ENCODE data around the gene S100A3. TPM values are rescaled to one million over a fixed set of nuclear protein-coding genes. Genes with fewer than 3 reads are reported as not detected.

Gene S100A3
- total RNA-seq, 1 experiment from 2014 or later: 0.33 TPM

- no peak for TF ChIP-seq FOXP4 (CRISPR knock-in tag; IDR thresholded peaks at IDR 0.05)
- no peak for TF ChIP-seq ZNF425 (CRISPR knock-in tag; conservative IDR thresholded peaks at IDR 0.05)
These were observed 811 bp upstream of the S100A3 start (continued) for GRCh38 chr1:153549741-153550397.

GRCh38 chr1:153547560-153548551, 1.2 kb downstream of the S100A3 start:
- H3K27ac Mint-ChIP-seq: no peak overlapping the region
- POLR2A ChIA-PET: no interaction called here

More at GRCh38 chr1:153547560-153548551, 1.2 kb downstream of the S100A3 start:
- Mint-ChIP-seq H3K4me3 (no peak overlapping the region), H3K36me3 (no peaks in the 10 kb centered on the region; the same call in 1 of the 2 replicates), H3K9me3 (no peaks in the 10 kb centered on the region), H3K4me1 (peaks cover 67% of the 10 kb centered on the region), H3K27me3 (ENCODE audit: low read depth) (no peaks in the 10 kb centered on the region; the same call in 1 of the 2 replicates)
- CTCF ChIA-PET: interaction anchor here (0.6 to 5.3 kb wide), 9 partner anchors 10 to 86 kb away, joined by 3 to 50 read pairs (median 4); partner anchors contain the start of genes CHTOP, S100A13 and S100A6
- DNase-seq (ENCODE audit: low spot score) (no peak), ATAC-seq (no peak)
- TF ChIP-seq ZNF512 (CRISPR knock-in tag; IDR thresholded peaks at IDR 0.05; ENCODE audit: borderline replicate concordance): no peak
- TF ChIP-seq ZBTB21 (CRISPR knock-in tag; IDR thresholded peaks at IDR 0.05; ENCODE audit: borderline replicate concordance): no peak
- TF ChIP-seq CREB1 (CRISPR knock-in tag; IDR thresholded peaks at IDR 0.05): no peak
- TF ChIP-seq ZNF281 (CRISPR knock-in tag; IDR thresholded peaks at IDR 0.05): no peak
- no peak for TF ChIP-seq KAT7 (CRISPR knock-in tag; IDR thresholded peaks at IDR 0.05; ENCODE audit: borderline replicate concordance)
